ENCODE measurements around the gene MON2.

DNA sequence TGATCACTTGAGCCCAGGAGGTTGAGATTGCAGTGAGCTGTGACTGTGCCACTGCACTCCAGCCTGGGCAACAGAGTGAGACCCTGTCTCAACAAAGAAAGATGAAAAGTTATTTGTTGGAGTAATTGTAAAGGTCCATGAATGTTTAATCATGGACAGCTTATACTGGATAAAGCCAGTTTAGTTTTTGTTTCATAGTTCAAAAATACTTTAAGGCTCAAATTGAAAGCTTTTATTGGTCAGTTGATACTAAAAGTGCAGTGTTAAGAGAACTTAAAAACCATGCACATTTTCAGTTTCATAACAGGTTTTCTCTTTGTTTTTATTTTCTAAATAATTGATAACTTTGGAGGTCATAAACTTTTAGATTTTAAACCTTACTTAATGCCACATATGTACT is 108.4 kb downstream of the MON2 start:
- TF ChIP-seq, protein P1, sequence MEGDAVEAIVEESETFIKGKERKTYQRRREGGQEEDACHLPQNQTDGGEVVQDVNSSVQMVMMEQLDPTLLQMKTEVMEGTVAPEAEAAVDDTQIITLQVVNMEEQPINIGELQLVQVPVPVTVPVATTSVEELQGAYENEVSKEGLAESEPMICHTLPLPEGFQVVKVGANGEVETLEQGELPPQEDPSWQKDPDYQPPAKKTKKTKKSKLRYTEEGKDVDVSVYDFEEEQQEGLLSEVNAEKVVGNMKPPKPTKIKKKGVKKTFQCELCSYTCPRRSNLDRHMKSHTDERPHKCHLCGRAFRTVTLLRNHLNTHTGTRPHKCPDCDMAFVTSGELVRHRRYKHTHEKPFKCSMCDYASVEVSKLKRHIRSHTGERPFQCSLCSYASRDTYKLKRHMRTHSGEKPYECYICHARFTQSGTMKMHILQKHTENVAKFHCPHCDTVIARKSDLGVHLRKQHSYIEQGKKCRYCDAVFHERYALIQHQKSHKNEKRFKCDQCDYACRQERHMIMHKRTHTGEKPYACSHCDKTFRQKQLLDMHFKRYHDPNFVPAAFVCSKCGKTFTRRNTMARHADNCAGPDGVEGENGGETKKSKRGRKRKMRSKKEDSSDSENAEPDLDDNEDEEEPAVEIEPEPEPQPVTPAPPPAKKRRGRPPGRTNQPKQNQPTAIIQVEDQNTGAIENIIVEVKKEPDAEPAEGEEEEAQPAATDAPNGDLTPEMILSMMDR (IDR thresholded peaks at IDR 0.05) = no peak
- TF ChIP-seq POLR2A (IDR thresholded peaks at IDR 0.05) = no peak
